ENCODE measurements around the gene ATCAY.
A peak's percentile ranks its signal among the peaks of the same experiment; 100 is the strongest.

Gene ATCAY

DNA sequence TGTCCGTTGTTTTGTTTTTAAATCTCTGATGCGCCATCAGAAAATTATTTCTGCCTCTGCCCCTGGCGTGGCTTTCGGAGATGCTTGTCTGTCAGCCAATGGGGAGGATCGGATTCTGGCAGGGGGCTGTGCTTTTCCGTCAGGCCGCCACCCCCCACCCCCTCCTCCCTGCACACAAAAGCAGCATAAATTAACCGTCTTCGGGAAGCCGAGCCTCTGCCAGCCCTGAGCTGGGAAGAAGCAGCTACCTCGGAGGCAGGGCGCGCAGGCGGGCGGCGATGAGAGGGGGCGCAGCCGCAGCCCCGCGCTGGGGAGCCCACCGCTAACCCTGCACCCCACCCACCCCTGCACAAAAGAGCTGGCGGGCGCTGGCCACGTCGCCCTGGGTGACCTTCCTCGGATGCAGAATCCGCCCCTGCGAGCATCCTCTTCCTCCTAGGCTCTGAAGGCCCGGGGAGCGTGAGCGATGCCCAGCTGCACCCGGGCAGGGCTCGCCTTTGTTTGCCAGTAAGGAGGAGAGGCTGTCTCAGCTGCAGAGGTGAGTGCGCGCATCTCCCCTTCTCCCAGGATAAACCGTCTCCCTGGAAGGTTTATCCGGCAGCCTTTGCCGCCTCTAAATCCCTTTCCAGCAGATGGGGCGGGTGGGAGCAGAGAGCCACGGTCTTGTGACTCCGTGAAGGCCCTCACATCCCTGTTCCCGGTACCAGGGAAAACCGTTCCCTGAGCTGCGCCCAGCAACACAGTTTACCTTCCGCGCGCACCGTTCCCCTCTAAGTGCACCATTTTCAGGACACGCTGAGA is at the start of gene ATCAY:
TSS of gene ATCAY (plus strand) at position 215 of the 801 bp plus-strand sequence. CDS start 5,083 bp downstream, outside the sequence.
- peak; percentile 85 for DNase-seq

DNA sequence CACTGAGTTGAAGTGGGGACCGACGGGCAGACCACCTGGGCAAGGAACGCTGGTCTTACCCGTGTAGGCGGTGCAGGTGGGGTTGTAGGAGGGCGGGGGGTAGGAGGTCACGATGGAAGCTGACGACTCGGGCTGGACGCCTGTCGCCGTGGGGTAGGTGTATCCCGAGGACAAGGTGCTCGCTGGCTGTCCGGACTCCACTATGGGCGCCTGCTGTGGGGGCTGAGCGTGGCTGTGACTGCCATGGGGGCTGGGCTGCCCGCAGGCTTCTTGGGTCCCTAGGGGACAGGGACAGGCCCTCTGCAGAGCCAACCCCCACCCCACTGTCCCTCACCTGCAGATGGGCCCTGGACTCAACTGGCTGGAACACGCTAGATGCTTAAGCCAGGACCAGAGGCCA is 48.9 kb upstream of the ATCAY start:
- DNase-seq: no peak

DNA sequence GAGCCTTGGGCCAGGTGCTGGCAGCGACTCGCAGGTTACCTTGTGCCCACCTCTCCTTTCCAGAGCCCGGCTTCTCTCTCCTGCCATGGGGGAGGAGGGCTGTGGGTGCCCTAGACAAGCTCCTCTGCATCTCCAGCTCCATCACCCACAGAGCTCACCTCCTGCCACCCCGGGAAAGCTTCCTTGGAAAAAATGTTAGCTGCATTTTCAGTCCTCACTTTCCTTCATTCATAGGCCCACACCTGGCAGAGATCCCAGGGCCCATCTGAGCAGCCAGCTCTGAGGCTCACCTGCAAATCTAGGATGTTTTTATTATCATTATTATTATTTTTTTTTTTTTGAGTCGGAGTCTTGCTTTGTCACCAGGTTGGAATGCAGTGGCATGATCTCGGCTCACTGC is 48.5 kb upstream of the ATCAY start:
- no peak for DNase-seq

DNA sequence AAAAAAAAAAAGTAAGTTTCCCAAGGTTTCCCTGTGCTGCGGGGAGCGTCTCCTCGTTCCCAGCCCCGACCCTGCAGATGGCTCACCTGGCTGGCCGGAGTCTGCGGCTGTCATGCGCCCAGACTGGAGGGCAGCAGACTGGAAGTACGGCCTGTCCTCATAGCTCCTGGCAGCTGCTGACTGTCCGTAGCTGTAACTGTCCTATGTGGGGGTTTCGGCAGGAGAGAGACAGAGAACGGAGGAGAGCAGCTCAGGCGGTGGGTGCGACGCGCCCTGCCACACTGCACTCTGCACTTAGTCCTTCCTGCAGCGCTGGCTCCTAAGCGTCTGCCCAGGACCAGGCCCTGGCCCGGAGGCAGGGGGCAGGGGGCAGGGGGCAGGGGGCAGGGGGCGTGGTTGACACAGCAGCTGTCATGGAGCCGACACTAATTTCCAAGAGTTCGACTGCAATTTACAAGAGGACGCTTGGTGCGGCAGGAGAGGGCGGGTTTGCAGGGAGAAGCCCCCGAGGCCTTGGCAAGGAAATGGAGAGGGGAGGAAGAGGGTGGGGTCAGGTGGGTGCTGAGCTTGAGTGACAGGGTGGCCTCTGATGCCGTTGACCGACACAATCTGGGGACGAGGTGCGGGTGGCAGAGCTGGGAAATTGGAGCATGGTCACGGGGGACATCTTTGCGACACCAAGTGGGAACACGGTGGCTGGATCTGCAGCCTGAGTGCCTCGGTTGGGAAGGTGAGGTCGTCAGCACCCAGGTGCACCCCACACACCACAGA is 46.7 kb upstream of the ATCAY start:
- DNase-seq: no peak

GRCh38 chr19:3834349-3835054 is 46.0 kb upstream of the ATCAY start:
- DNase-seq: no peak

- DNase-seq: no peak
These were observed 45.4 kb upstream of the ATCAY start for GRCh38 chr19:3835055-3835435.

GRCh38 chr19:3836887-3837286 is 43.6 kb upstream of the ATCAY start:
- no peak for DNase-seq

DNA sequence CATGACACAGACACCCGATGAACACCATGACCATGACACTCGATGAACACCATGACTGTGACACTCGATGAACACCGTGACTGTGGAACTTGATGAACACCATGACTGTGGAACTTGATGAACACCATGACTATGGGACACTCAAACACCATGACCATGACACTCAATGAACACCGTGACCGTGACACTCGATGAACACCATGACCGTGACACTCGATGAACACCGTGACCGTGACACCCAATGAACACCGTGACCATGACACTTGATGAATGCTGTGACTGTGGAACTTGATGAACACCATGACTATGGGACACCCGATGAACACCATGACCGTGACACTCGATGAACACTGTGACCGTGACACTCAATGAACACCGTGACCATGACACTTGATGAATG is 43.2 kb upstream of the ATCAY start:
- no peak for DNase-seq

DNA sequence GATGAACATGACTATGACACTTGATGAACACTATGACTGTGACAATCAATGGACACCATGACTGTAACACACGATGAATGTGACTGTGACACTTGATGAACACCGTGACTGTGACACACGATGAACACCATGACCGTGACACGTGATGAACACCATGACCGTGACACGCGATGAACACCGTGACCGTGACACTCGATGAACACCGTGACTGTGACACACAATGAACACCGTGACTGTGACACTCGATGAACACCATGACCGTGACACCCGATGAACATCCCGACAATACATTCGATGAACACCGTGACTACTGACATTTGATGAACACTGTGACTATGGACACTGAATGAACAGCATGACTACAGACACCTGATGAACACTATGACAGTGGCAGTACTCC is 42.6 kb upstream of the ATCAY start:
- no peak for DNase-seq

DNA sequence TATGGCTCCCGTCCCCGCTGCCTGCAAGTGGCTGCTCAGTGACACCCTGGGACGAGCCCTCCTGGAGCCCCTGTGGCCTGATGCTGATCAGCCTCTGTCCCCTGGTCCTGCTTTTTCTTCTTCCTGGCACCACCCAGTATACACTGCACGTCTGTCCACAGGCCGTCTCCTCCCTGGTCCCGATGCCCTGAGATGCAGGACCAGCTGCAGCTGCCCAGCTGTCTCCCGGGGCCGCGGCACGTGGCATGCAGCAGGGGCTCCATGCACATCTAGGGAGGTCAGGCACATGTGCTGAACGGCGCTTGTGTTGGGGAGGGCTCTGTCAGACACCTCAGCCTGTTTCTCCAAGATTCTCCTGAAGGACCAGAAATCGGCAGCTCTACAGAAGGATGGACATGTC is 41.8 kb upstream of the ATCAY start:
- no peak for DNase-seq

- no peak for DNase-seq
These were observed 40.5 kb upstream of the ATCAY start for GRCh38 chr19:3839941-3840340.

GRCh38 chr19:3840804-3841203 is 39.7 kb upstream of the ATCAY start:
- DNase-seq: no peak

GRCh38 chr19:3842948-3843347 is 37.5 kb upstream of the ATCAY start:
- DNase-seq: no peak

DNA sequence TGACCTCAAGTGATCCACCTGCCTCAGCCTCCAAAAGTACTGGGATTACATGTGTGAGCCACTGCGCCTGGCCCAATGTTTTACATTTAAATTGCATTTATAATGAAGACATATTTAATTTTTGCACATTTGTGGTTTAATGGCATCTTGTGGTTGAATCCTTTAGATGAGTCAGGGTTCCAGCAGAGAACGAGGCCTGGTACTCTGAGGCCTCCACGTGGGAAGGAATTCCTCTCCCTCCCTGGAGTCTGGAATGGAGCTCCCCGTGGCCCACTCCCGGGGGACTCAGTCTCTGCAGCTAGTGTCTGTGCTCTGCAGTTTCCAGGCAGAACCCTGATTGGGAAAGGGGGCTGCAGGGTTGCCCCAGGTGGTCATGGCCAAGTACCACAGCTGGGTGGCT is 35.9 kb upstream of the ATCAY start:
- DNase-seq: no peak

- no peak for DNase-seq
These were observed 31.4 kb upstream of the ATCAY start for GRCh38 chr19:3849092-3849491.

- DNase-seq: no peak
These were observed 30.7 kb upstream of the ATCAY start for GRCh38 chr19:3849787-3850186.

DNA sequence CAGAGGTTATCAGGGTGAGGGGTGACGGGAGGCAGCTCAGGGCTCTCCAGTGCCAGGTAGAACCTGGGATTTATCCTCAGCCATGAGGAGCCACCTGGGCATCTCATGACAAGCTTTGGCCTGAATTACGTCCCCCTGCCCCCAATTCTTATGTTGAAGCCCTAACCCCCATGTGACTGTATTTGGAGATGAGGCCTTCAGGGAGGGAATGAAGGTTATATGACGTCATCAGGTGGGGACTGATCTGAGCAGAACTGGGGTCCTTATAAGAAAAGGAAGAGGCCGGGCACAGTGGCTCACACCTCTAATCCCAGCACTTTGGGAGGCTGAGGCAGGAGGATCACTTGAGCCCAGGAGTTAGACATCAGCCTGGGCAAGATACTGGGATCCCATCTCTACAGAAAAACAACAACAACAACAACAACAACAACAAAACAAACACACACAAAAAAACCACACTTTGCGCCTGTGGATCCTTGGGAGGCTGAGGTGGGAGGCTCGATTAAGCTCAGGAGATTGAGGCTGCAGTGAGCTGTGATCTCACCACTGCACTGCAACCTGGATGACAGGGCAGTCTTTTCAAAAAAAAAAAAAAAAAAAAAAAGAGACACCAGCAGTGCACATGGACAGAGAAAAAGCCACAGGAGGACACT is 30.0 kb upstream of the ATCAY start:
- no peak for DNase-seq

DNA sequence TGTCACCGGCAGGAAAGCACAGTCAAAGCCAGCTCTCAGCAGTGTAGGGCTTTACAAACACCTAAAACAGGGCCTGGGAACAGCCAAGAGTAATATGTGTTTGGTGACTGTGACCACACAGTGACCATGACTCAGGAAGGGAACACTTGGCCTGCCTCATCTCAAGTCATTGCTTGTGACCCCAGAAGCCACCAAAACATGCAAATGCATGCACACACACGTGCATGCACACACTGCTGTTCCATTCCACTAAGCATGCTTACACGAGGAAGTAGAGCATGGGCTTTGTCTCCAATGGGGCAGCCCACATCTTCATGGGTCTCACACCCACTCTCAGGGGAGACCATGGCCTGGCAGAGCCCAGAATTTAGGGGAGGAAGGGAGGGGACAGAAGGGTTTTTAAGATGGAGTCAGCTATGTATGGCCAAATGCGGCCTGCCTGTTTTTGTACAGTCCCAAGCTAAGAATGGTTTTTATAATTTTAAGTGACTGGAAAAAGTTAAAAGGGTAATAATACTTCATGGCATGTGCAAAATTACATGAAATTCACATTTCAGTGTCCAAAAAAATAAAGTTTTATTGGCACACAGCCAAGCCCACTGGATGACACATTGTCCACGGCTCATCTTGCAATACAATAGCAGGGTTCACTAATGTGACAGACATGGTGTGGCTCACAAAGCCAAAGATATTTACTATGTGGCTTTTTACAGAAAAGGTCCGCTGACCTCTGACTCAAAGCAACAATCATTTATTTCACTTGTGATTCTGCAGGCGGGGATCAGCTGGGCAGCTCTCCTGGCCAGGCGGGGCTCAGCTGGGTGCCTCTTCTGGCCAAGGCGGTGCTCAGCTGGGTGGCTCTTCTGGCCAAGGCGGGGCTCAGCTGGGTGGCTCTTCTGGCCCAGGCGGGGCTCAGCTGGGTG is 29.0 kb upstream of the ATCAY start:
- DNase-seq: no peak

DNA sequence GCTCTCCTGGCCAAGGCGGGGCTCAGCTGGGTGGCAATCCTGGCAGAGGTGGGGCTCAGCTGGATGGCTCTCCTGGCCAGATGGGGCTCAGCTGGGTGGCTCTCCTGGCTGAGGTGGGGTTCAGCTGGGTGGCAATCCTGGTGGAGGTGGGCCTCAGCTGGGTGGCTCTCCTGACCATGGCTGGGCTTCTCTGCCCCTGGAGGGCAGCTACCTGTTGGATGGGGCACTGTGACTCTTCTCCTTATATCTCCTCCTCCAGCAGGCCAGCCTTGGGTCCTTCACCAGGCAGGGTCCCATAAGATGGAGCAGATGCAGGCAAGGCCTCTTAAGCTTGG is 28.3 kb upstream of the ATCAY start:
- DNase-seq: no peak

GRCh38 chr19:3852614-3853254 is 27.8 kb upstream of the ATCAY start:
- no peak for DNase-seq

GRCh38 chr19:3855320-3855719 is 25.2 kb upstream of the ATCAY start:
- DNase-seq: no peak
